Erythroblast (primary cell): ENCODE results near the gene ERBB2.

Source experiments
- DNase-seq, 2 experiments: peaks; one replicate each; lab custom pipeline; 2025; lab: John Stamatoyannopoulos, UW
- GATA1 ChIP-seq: IDR thresholded peaks from 2 replicates; pipeline ENCODE4 v1.6.1; 2011; ENCODE audit warnings: low read depth, mild to moderate bottlenecking, control low read depth, low read length, moderate library complexity
- POLR2A ChIP-seq: IDR thresholded peaks from 2 replicates; pipeline ENCODE4 v1.6.1; 2011; ENCODE audit warnings: mild to moderate bottlenecking, low read length

Gene ERBB2

GRCh38 chr17:39752241-39752881, 52.5 kb downstream of the ERBB2 start:
- no peak for DNase-seq
- no peak for TF ChIP-seq POLR2A
- no peak for TF ChIP-seq GATA1

DNA sequence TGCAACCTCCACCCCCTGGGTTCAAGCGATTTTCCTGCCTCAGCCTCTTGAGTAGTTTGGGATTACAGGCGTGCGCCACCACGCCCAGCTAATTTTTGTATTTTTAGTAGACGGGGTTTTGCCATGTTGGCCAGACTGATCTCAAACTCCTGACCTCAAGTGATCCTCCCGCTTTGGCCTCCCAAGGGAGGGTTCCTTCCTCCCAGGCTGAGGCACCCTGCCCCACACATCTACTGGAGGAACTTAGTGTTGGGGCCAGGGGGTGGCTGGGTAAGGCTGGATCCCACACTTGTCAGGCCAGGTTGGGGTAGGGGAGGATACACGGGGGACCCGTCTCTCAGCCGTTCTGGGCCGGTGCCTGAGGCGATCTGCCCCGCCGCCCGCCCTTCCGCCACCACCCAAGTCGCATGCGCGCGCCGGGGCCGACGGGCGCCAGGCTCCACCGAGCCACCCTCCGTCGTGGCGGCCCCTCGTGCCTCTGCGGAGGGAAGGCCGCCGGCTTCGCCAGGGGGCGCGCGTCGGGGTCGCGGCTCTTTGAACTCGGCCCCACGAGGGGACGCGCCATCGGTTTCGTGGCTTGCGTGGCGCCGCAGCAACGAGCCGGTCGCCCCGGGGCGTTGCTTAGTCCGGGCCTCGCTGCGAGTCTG, 53.8 kb downstream of the ERBB2 start:
- TF ChIP-seq POLR2A (no peak), GATA1 (no peak)
- peak; percentile 82 to 90 for DNase-seq

GRCh38 chr17:39754161-39754957, 54.5 kb downstream of the ERBB2 start:
- TF ChIP-seq POLR2A = peak; percentile 81
- TF ChIP-seq GATA1 = no peak

DNA sequence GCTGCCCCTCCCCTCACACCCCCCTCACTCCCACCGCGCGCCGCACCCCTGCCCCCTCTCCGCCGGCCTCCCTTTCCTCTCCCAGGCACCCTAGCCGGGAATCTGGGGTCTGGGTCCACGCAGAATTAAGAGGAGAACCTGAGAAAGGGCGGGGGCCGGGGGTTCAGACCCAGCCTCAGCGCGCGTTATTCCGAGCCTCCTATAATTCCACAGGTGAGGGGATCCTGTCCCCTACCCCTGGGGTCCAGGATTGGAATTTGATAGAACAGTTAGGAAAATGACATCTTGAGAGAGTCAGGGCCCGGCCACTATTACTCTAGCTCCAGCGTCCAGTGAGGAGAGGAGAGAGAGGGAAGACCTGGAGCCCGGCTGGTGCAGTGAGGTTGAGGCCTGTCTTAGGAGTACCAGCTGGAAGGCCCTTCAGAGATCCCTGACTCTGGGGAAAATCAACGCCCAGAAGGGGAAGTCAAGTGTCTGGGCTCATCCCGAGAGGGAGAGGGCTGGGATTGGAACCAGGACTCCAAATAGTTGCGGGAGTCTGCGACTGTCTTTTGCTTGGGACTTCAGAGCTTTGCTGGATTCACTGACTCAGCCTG, 55.2 kb downstream of the ERBB2 start:
- no peak for TF ChIP-seq POLR2A
- TF ChIP-seq GATA1 = no peak
- no peak for DNase-seq

More at GRCh38 chr17:39754161-39754957, 54.5 kb downstream of the ERBB2 start:
- DNase-seq = peak; percentile 90 to 93

DNA sequence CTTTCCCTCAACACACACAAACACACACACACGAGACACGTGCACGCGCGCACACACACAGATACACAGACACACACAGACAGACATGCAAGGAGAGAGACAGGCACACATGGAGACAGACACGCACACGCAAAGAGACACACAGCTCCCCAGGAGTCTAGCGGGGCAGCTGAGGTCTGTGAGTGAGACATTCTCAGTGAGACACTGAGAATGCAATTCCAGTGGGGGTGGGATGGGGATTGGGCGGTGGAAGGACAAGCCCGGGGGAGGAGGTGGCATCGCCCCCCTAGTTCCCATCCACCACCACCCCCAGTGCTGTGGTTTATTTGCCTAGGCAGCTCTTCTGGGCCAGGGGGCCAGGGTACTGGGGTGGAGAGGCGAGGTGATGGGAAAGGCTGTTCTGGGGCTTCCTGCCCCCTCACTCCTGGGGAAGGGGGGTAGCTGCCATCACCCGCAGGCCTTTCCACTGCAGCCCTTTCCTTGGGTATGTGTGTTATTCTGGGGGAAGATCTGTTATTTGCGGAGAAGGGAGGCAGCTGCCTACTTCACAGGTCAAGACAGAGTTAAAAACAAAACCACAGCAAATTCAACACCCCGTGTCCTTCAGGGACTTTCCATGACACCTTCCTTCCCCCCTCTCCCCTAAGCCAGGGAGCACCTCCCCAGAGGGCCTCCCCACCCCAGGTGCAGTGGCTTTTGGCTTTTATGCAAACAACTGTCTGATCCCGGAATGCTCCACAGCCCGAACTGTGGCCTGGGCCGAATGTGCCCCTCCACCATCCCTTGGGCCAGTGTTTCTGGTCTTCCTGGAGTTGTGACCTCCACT, 55.9 kb downstream of the ERBB2 start:
- DNase-seq = peak in 1 of 2 experiments; percentile 11
- TF ChIP-seq POLR2A = no peak
- no peak for TF ChIP-seq GATA1

DNA sequence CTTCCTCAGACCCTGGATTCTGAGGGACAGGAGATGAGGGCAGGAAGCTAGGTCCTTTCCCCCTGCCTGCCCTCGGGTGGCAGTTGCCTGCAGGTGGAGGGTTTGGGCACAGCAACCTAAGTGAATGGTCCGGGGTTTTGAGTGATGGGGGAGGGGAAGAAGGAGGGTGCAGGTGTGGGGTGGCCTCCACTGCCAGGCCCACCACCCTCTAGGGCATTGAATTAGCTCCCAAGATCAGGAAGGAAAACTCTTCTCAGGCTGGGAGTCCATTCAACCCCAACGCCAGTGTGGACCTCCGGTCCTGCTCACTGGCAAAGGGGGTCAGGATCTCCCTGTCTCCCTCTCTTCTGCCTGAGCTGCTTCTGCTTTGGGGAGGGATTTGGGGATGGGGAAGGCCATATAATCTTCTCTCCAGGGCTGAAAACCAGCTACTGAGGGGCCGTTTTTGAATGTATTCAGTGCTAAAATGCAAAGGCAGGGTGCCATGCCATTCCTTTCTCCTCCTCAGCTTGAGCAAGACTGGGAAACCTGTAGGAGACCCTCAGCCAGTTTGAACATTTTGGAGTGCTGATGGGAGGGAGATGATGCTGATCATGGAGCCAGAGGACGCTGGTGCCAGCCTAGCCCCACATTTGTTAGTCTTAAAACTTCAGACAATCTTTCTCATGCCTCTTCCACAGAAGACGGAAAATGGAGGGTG, 56.7 kb downstream of the ERBB2 start:
- no peak for TF ChIP-seq POLR2A
- no peak for TF ChIP-seq GATA1
- no peak for DNase-seq

DNA sequence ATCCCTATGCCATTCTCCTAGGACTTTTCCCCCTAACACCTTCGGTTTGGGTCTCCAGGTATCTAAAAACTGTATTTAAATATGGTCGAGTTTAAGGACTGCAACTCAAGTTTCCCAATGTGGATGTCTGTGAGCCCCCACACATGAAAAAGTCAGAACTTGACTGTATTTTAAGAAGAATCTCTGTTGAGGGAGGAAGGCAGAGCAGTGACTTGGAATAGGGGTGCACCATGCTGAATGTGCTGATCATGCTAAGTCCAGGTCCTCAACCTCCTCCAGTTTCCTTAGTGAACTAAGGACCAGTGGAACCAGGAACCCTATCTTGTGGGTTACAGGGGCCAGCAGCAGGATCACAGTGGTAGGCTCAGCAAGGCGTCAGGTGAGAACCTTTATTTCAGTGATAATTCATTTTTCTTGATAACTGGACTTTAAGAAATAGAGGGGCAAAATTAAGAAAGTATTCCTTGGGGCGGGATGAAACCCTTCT, 57.4 kb downstream of the ERBB2 start:
- no peak for DNase-seq
- TF ChIP-seq GATA1 = no peak
- TF ChIP-seq POLR2A = no peak

GRCh38 chr17:39757931-39758873, 58.3 kb downstream of the ERBB2 start:
- TF ChIP-seq GATA1 (no peak), POLR2A (no peak)
- DNase-seq = no peak

DNA sequence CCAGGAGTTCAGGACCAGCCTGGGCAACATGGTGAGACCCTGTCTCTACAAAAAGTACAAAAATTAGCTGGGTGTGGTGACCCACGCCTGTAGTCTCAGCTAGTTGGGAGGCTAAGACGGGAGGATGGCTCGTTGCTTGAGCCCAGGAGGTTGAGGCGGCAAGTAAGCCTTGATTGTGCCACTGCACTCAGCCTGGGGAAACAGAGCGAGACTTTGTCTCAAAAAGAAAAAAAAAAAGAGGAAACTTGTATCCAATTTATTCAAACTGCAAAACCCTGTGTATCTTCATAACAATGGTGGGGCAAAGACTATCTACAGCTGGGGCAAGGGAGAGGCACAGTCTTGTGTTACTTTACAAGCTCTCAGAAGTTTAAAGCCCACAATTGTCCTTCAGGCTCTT, 59.3 kb downstream of the ERBB2 start:
- TF ChIP-seq GATA1 = no peak
- no peak for TF ChIP-seq POLR2A
- DNase-seq = no peak

DNA sequence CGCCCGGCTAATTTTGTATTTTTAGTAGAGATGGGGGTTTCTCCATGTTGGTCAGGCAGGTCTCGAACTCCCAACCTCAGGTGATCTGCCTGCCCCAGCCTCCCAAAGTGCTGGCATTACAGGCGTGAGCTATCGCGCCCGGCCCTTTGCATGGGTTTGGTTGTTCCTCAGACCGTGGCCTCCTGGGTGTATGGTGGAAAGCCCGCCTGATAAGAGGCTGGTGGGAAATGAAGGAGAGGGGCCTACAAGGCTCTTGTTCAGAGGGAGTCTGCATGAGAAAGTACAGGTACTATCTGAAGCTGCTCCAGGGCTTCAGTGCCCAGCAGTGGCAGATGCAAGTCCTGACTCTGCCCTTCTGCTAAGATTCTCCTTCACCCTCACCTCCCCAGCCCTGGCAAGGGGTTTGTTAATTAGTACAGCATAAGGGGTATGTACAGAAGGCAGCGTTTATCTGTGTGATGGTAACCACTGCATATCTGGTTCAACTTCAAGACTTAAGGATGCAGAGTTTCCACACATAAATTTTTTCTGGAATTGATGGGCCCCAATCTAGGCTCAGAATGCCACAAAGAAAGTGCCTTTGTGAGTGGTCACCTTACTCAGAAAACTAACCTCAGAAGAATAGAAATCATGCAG, 62.1 kb downstream of the ERBB2 start:
- no peak for DNase-seq
- TF ChIP-seq GATA1 = no peak
- TF ChIP-seq POLR2A = no peak
